Activated T-cell treated with anti-CD3 and anti-CD28 coated beads, Interleukin-2, amount 50 U/mL, for 24 hours (primary cell): ENCODE results near the gene CAMSAP1.

Experiments used
- DNase-seq: peaks from one replicate; pipeline ENCODE4 v3.0.0-alpha.2; 2020
- H3K27ac Mint-ChIP-seq: 2 replicates; pipeline ENCODE4 v1.8.0; 2020; ENCODE audit warnings: mild to moderate bottlenecking, mixed read lengths
- H3K27me3 Mint-ChIP-seq: 2 replicates; pipeline ENCODE4 v1.8.0; 2020; ENCODE audit warnings: mixed read lengths
- H3K36me3 Mint-ChIP-seq: 2 replicates; pipeline ENCODE4 v1.8.0; 2020; ENCODE audit warnings: low read depth, mixed read lengths
- H3K4me1 Mint-ChIP-seq: 2 replicates; pipeline ENCODE4 v1.8.0; 2020; ENCODE audit warnings: low read depth, mixed read lengths
- H3K4me3 Mint-ChIP-seq: 2 replicates; pipeline ENCODE4 v1.8.0; 2020; ENCODE audit warnings: mild to moderate bottlenecking, moderate library complexity, mixed read lengths
- H3K9me3 Mint-ChIP-seq: 2 replicates; pipeline ENCODE4 v1.8.0; 2020; ENCODE audit warnings: mixed read lengths

CAMSAP1 gene

GRCh38 chr9:135869909-135870308, 37.4 kb downstream of the CAMSAP1 start:
- Mint-ChIP-seq H3K27me3 (no peaks in the 10 kb centered on the region), H3K9me3 (no peaks in the 10 kb centered on the region), H3K4me1 (peaks cover 25% of the 10 kb centered on the region), H3K27ac (no peak overlapping the region), H3K36me3 (peaks cover 28% of the 10 kb centered on the region), H3K4me3 (no peak overlapping the region)
- DNase-seq = no peak

DNA sequence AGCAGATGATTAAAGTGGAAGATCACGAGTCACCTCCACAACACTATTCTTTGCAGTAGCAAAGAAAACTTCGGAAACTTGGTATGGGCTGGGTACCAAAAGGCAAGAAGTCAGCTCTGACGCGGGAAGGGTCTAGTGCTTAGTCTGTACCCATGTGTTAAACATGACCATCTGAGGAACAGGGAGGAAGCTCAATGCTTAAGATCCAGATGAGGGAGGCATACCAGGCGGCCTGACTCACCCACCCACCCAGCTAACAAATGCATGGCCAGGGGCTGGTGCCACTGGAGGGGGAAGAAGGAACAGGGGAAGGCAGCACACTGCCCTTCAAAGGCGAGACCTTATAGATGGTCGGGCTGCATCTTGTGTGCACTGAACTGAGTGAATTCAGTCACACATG, 41.8 kb downstream of the CAMSAP1 start:
- Mint-ChIP-seq H3K4me1 (peaks cover 40% of the 10 kb centered on the region), H3K27me3 (no peaks in the 10 kb centered on the region), H3K9me3 (no peaks in the 10 kb centered on the region), H3K36me3 (peaks cover 61% of the 10 kb centered on the region), H3K27ac (no peak overlapping the region), H3K4me3 (no peak overlapping the region)
- no peak for DNase-seq

DNA sequence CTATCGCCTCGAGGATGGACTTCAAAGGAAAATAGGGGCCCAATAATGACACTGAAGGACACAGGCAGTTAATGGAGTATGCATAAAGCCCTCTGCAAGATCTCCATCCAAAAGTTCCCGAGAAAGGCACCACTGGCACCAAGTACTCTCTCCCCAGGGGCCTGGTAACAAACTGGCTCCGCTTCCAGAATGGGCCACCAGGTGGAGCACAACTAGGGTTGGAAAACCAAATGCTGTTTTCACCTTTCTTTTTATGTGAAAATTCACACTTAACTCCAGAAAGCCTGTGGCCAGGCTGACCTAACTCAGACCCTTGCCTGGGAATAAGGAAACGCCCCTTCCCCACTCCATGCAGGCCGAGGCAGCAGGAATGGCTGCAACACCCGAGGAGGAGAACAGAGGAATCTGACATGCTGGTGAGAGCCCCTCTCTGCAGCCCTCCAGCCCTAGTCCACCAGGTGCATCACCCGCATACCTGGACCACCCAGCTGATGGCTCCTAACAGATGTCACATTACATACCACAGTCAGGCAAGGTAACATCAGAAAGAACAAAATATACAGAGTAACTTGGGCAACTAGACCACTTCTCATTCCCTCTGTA, 42.8 kb downstream of the CAMSAP1 start:
- Mint-ChIP-seq H3K4me1 (peaks cover 37% of the 10 kb centered on the region), H3K27ac (no peak overlapping the region), H3K36me3 (peaks cover 61% of the 10 kb centered on the region), H3K4me3 (no peak overlapping the region), H3K27me3 (no peaks in the 10 kb centered on the region), H3K9me3 (no peaks in the 10 kb centered on the region)
- DNase-seq = peak; percentile 85

DNA sequence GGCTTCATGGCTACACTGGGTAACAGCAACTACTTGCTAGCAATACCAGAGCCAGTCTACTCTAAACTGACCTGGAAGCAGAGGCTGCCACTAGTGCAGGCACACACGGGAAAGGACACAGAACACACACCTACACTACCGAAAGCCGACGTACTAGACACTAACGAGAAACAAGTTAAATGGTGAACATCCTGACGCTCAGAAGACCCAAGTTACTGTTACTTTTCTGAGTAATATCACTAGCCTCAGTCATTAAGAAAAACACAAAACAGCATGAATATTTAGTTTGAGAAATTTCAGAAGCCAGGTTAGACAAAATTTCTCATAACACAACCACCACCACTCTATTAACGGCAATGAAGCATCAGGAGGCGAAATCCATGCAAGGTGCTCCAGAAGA, 44.5 kb downstream of the CAMSAP1 start:
- peak overlapping the region; percentile 24 for H3K27ac Mint-ChIP-seq
- H3K4me1 Mint-ChIP-seq = peaks cover 38% of the 10 kb centered on the region
- no peaks in the 10 kb centered on the region for H3K27me3 Mint-ChIP-seq
- H3K36me3 Mint-ChIP-seq = peaks cover 71% of the 10 kb centered on the region
- no peak for DNase-seq
- H3K9me3 Mint-ChIP-seq = no peaks in the 10 kb centered on the region
- no peak overlapping the region for H3K4me3 Mint-ChIP-seq

DNA sequence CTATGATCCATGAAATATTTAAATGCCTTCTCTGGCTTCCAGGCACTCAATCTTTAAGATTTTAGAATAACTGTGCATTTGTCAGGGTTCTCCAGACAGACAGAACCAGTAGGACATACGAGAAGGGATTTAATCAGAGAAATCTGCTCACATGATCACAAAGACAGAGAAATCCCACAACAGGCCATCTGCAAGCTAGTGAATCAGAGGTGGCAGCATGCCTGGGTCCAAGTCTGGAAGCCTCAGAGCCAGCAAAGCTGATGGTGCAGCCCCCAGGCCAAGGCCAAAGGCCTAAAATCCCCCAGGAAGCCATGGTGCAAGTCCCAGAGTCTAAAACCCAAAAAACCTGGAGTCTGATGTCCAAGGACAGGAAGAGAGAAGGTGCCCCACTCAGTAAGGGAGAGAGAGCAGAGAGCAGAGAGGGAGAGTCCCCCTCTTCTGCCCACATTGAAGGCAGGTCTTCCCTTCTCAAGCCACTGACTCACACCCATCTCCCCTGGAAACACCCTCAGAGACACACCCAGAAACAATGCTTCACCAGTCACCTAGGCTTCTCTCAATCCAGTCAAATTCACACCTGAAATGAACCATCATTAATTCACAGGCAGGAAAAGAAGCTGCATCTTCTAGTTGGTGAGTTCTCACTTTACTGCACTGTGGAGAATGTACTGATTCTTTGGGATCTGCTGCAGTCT, 48.7 kb downstream of the CAMSAP1 start:
- no peaks in the 10 kb centered on the region for H3K27me3 Mint-ChIP-seq
- no peak overlapping the region for H3K27ac Mint-ChIP-seq
- H3K4me1 Mint-ChIP-seq = peaks cover 20% of the 10 kb centered on the region
- H3K9me3 Mint-ChIP-seq = no peaks in the 10 kb centered on the region
- no peak for DNase-seq
- H3K4me3 Mint-ChIP-seq = no peak overlapping the region
- peaks cover 73% of the 10 kb centered on the region for H3K36me3 Mint-ChIP-seq

GRCh38 chr9:135857843-135858242, 49.5 kb downstream of the CAMSAP1 start:
- H3K27me3 Mint-ChIP-seq = no peaks in the 10 kb centered on the region
- no peak overlapping the region for H3K27ac Mint-ChIP-seq
- no peaks in the 10 kb centered on the region for H3K9me3 Mint-ChIP-seq
- DNase-seq = no peak
- peaks cover 73% of the 10 kb centered on the region for H3K36me3 Mint-ChIP-seq
- peaks cover 13% of the 10 kb centered on the region for H3K4me1 Mint-ChIP-seq
- no peak overlapping the region for H3K4me3 Mint-ChIP-seq

GRCh38 chr9:135857371-135857786, 50.0 kb downstream of the CAMSAP1 start:
- Mint-ChIP-seq H3K27ac (peak overlapping the region; percentile 22), H3K4me3 (no peak overlapping the region), H3K36me3 (peaks cover 73% of the 10 kb centered on the region), H3K4me1 (peaks cover 9% of the 10 kb centered on the region), H3K9me3 (no peaks in the 10 kb centered on the region), H3K27me3 (no peaks in the 10 kb centered on the region)
- DNase-seq = no peak

DNA sequence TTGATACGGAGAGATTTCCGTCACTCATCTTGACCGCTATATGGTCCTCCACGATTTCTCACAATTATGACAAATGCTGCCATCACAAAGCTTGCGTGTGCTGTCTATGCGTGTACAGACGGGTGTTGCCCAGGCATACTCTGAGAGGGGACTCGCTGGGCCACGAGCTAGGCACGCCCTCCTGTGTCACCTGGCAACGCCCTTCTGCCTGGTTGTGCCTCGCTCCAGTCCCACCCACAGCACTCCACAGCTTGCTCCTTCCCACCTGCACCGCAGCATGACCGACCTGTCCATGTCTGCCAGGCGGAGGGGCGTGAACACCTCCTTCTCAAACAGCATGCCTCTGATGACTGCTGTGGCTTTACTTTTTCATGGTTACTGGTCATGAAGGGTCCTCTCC, 55.6 kb downstream of the CAMSAP1 start:
- DNase-seq = no peak
- H3K36me3 Mint-ChIP-seq = peaks cover 77% of the 10 kb centered on the region
- no peak overlapping the region for H3K27ac Mint-ChIP-seq
- H3K4me3 Mint-ChIP-seq = no peak overlapping the region
- H3K9me3 Mint-ChIP-seq = peaks cover under 1% of the 10 kb centered on the region
- H3K27me3 Mint-ChIP-seq = no peaks in the 10 kb centered on the region
- H3K4me1 Mint-ChIP-seq = peaks cover 23% of the 10 kb centered on the region

DNA sequence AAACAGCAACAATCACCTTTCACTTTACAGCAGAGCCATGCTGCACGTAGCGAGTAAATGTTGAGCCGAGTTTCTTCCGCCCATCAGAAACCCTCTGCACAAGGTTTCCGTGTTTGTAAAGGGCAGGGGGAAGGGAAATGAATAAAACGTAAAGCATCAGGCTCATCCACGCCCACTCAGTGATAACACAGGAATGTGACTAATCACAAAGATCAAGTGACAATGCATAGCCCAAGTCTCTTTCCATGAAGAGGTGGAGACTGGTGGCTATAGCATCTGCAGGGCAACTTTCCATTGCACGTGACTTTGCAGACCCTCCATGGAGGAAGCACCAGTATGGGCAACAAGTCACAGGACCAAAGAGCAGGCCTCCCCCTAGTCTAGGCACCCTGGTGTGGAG, 56.6 kb downstream of the CAMSAP1 start:
- H3K27ac Mint-ChIP-seq = peak overlapping the region; percentile 51
- no peak for DNase-seq
- peaks cover 78% of the 10 kb centered on the region for H3K36me3 Mint-ChIP-seq
- peaks cover 3% of the 10 kb centered on the region for H3K9me3 Mint-ChIP-seq
- peaks cover 24% of the 10 kb centered on the region for H3K4me1 Mint-ChIP-seq
- H3K27me3 Mint-ChIP-seq = no peaks in the 10 kb centered on the region
- H3K4me3 Mint-ChIP-seq = no peak overlapping the region

DNA sequence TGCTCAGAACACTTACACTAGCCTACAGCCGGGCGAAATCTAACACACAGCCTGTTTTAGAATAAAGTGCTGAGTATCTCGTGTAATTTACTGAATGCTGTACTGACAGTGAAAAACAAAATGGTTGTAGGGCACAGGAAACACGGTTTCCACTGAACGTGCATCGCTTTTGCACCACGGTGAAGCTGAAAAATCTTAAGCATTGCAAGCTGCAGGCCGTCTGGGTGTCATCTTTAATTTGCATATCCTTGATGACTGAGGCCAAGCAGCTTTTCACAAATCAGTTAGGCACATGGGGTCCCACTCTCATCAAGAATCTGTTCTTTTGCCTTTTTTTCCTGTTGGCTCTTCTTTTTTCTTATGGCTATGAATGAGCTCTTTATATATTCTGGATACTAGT, 58.2 kb downstream of the CAMSAP1 start:
- DNase-seq = no peak
- peaks cover 24% of the 10 kb centered on the region for H3K4me1 Mint-ChIP-seq
- H3K36me3 Mint-ChIP-seq = peaks cover 86% of the 10 kb centered on the region
- H3K27ac Mint-ChIP-seq = no peak overlapping the region
- H3K4me3 Mint-ChIP-seq = no peak overlapping the region
- H3K27me3 Mint-ChIP-seq = no peaks in the 10 kb centered on the region
- peaks cover 10% of the 10 kb centered on the region for H3K9me3 Mint-ChIP-seq

GRCh38 chr9:135848341-135849047, 58.9 kb downstream of the CAMSAP1 start:
- no peak overlapping the region for H3K27ac Mint-ChIP-seq
- peaks cover 85% of the 10 kb centered on the region for H3K36me3 Mint-ChIP-seq
- H3K4me1 Mint-ChIP-seq = peaks cover 24% of the 10 kb centered on the region
- H3K27me3 Mint-ChIP-seq = no peaks in the 10 kb centered on the region
- no peak for DNase-seq
- H3K4me3 Mint-ChIP-seq = no peak overlapping the region
- peaks cover 13% of the 10 kb centered on the region for H3K9me3 Mint-ChIP-seq

GRCh38 chr9:135847833-135848232, 59.5 kb downstream of the CAMSAP1 start:
- Mint-ChIP-seq H3K4me3 (no peak overlapping the region), H3K27ac (no peak overlapping the region), H3K27me3 (no peaks in the 10 kb centered on the region), H3K4me1 (peaks cover 24% of the 10 kb centered on the region), H3K36me3 (peaks cover 83% of the 10 kb centered on the region), H3K9me3 (peaks cover 13% of the 10 kb centered on the region)
- no peak for DNase-seq

- Mint-ChIP-seq H3K9me3 (peaks cover 11% of the 10 kb centered on the region), H3K27ac (no peak overlapping the region), H3K27me3 (no peaks in the 10 kb centered on the region), H3K36me3 (peaks cover 31% of the 10 kb centered on the region), H3K4me1 (peaks cover 7% of the 10 kb centered on the region), H3K4me3 (no peak overlapping the region)
- no peak for DNase-seq
Measured at GRCh38 chr9:135840539-135840938, 66.8 kb downstream of the CAMSAP1 start.

DNA sequence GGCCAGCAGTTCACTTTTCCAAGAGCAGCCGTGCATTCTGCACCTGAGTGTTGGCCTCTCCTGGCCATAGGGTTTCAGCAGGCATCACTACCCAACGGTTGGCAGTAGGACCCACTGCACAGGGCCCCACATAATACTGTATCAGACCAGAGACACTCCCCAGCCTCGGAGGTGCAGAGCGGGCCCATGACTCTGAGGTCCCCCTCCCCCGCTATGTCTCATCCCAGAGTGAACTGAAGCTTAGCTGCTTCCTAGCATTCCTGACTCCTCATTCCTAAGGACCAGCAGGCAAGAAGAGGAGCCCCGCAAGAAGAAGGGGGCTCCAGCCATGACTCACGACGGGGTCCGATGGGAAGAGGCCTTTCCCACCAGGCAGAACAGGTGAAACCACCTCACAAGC, 67.2 kb downstream of the CAMSAP1 start:
- Mint-ChIP-seq H3K36me3 (peaks cover 28% of the 10 kb centered on the region), H3K27ac (no peak overlapping the region), H3K4me1 (peaks cover 7% of the 10 kb centered on the region), H3K9me3 (peaks cover 11% of the 10 kb centered on the region), H3K4me3 (no peak overlapping the region), H3K27me3 (no peaks in the 10 kb centered on the region)
- no peak for DNase-seq

DNA sequence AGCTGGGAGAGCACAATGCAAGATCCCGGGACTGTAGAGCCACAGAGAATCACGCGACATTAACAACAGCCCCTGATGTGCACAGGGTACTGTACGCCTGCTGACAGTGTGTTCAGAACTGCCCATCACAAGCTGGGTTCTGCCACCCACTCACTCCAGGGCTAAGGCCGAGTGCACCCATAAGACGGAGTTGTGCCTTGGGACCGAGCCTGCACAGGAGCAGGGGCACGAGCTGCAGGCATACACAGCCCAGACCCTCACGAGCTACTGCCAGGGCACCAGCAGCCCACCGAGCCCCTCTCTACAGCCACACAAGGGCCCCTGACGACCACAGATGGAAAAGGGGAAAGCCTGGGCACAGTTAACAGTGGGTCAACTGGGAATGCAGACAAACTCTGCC, 67.8 kb downstream of the CAMSAP1 start:
- Mint-ChIP-seq H3K36me3 (peaks cover 26% of the 10 kb centered on the region), H3K27me3 (no peaks in the 10 kb centered on the region)

More for the DNA sequence above, 67.8 kb downstream of the CAMSAP1 start:
- no peak for DNase-seq
- peaks cover 7% of the 10 kb centered on the region for H3K4me1 Mint-ChIP-seq
- H3K4me3 Mint-ChIP-seq = no peak overlapping the region
- peaks cover 7% of the 10 kb centered on the region for H3K9me3 Mint-ChIP-seq
- no peak overlapping the region for H3K27ac Mint-ChIP-seq
